RWPE2 (cell line): Measurements from ENCODE around the gene CTTNBP2NL.

Experiments
- ATAC-seq: fragments of 200-7000 bp; cut with Tn5 transposase; 3 replicates; pipeline ENCODE4 v1.9.1; 2021; ENCODE audit warnings: low read depth
- DNase-seq: peaks from one replicate; pipeline ENCODE4 v3.0.0-alpha.2; 2020; ENCODE audit warnings: low spot score
- H3K27ac ChIP-seq: fragments of 450-650 bp; 2 replicates; pipeline ENCODE4 v1.5.1; 2017; ENCODE audit warnings: mild to moderate bottlenecking; ENCODE audit not compliant: poor library complexity, severe bottlenecking
- H3K27me3 ChIP-seq: fragments of 250-450 bp; sonication (Bioruptor Pico); 2 replicates; pipeline ENCODE4 v1.5.1; 2021; ENCODE audit warnings: mild to moderate bottlenecking, moderate library complexity; ENCODE audit not compliant: insufficient read depth, poor library complexity, severe bottlenecking
- H3K36me3 ChIP-seq: fragments of 250-450 bp; sonication (Bioruptor Pico); 2 replicates; pipeline ENCODE4 v1.5.1; 2020; ENCODE audit warnings: low read depth, mild to moderate bottlenecking, moderate library complexity
- H3K4me1 ChIP-seq: fragments of 250-450 bp; sonication (Bioruptor Pico); 2 replicates; pipeline ENCODE4 v1.5.1; 2021; ENCODE audit warnings: mild to moderate bottlenecking, moderate library complexity; ENCODE audit not compliant: insufficient read depth, poor library complexity, severe bottlenecking
- H3K4me3 ChIP-seq: fragments of 250-450 bp; sonication (Bioruptor Pico); 2 replicates; pipeline ENCODE4 v1.5.1; 2021; ENCODE audit warnings: mild to moderate bottlenecking, moderate library complexity; ENCODE audit not compliant: severe bottlenecking
- H3K9me3 ChIP-seq: fragments of 250-450 bp; sonication (Bioruptor Pico); 2 replicates; pipeline ENCODE4 v1.5.1; 2021; ENCODE audit warnings: mild to moderate bottlenecking, moderate library complexity; ENCODE audit not compliant: severe bottlenecking
- TF ChIP-seq, protein P1 (sequence below): fragments of 450-650 bp; IDR thresholded peaks from one replicate; pipeline ENCODE4 v1.5.1; 2017; ENCODE audit warnings: mild to moderate bottlenecking, moderate library complexity; ENCODE audit not compliant: poor library complexity, severe bottlenecking

Gene CTTNBP2NL, protein sequence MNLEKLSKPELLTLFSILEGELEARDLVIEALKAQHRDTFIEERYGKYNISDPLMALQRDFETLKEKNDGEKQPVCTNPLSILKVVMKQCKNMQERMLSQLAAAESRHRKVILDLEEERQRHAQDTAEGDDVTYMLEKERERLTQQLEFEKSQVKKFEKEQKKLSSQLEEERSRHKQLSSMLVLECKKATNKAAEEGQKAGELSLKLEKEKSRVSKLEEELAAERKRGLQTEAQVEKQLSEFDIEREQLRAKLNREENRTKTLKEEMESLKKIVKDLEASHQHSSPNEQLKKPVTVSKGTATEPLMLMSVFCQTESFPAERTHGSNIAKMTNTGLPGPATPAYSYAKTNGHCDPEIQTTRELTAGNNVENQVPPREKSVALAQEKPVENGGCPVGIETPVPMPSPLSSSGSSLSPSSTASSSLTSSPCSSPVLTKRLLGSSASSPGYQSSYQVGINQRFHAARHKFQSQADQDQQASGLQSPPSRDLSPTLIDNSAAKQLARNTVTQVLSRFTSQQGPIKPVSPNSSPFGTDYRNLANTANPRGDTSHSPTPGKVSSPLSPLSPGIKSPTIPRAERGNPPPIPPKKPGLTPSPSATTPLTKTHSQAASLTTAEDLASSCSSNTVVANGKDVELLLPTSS

DNA sequence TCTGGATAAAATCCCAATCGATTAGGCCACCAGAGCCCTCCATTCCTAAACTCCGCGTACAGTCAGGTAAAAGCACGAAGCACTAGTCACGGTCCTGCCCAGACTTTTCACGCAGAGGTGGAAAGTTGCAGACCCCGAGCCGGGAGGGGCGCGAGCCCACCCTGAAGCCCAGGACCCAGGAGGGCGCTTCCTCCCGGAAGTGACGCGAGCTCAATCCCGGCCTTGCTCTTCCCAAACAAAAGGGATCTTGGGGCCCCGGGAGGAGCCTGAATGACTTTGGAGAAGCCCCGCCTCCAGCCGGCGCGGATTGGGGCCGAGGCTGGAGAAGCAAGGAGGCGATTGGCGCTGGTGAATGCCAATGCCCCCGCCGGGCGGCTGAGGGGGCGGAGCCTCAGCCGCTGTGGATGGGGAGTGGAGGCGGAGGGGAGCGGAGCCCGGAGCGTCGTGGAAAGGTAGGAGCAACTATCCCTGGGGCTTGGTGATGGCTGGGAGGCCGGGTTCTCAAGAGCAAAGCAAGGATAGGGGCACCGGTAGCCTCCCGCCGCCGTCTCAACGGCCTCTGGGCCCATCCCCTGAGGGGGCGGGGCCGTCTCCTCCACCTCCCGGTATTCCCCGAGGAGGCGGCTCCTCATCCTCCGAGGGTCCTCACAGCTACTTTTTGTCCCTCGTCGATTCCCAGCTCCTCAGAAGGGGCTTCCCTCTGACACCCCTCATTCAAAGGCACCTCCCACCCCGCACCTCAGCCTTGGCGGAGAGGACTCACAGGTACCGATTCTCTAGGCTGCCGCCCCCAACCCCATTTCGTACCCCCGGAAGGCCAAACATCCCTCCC is at the start of gene CTTNBP2NL:
Gene CTTNBP2NL, plus strand, starts transcription at position 394 of the 832 bp plus-strand sequence. CDS start 19,952 bp downstream, outside the sequence.
- H3K4me1 ChIP-seq, result peaks cover 42% of the 10 kb centered on the region
- no peaks in the 10 kb centered on the region for H3K9me3 ChIP-seq
- peak within 1 kb of the TSS; percentile 50 for H3K4me3 ChIP-seq
- DNase-seq, result peak; percentile 93
- TF ChIP-seq, protein P1, sequence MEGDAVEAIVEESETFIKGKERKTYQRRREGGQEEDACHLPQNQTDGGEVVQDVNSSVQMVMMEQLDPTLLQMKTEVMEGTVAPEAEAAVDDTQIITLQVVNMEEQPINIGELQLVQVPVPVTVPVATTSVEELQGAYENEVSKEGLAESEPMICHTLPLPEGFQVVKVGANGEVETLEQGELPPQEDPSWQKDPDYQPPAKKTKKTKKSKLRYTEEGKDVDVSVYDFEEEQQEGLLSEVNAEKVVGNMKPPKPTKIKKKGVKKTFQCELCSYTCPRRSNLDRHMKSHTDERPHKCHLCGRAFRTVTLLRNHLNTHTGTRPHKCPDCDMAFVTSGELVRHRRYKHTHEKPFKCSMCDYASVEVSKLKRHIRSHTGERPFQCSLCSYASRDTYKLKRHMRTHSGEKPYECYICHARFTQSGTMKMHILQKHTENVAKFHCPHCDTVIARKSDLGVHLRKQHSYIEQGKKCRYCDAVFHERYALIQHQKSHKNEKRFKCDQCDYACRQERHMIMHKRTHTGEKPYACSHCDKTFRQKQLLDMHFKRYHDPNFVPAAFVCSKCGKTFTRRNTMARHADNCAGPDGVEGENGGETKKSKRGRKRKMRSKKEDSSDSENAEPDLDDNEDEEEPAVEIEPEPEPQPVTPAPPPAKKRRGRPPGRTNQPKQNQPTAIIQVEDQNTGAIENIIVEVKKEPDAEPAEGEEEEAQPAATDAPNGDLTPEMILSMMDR, result no peak
- H3K36me3 ChIP-seq, result no peaks in the 10 kb centered on the region
- peak within 1 kb of the TSS; percentile 98 for H3K27ac ChIP-seq
- peak; percentile 85 for ATAC-seq
- no peaks in the 10 kb centered on the region for H3K27me3 ChIP-seq

DNA sequence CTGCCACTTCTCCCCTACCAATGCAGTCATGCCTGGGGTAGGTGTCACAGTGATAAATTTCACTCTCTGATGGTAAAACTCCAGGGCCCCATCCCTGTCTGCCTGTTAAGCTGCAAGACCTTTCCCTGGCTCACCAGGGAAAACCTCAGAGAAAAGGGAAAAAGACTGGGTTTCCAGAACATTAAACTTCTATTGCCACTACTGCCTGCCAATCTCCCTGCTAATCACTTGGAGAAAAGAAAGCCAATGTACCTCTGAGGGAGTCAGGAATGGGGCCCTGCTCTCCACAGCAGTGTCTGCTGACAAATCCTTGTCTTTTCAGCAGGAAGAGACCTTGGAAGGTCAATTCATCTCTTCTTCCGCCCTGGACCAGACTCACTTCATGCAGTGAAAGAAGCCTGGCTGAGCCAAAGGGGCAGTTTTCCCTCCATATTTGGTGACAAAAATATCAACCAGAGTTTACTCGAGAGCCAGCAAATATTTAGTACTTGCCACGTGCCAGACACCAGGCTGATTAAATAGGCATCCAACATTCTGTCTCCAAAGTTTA is 49.1 kb upstream of the CTTNBP2NL start:
- Histone ChIP-seq H3K9me3 (peaks cover 2% of the 10 kb centered on the region), H3K27ac (no peak overlapping the region), H3K36me3 (no peaks in the 10 kb centered on the region), H3K4me1 (no peaks in the 10 kb centered on the region), H3K27me3 (no peaks in the 10 kb centered on the region), H3K4me3 (no peak overlapping the region)
- DNase-seq (no peak), ATAC-seq (no peak)
- TF ChIP-seq, protein P1, result no peak

DNA sequence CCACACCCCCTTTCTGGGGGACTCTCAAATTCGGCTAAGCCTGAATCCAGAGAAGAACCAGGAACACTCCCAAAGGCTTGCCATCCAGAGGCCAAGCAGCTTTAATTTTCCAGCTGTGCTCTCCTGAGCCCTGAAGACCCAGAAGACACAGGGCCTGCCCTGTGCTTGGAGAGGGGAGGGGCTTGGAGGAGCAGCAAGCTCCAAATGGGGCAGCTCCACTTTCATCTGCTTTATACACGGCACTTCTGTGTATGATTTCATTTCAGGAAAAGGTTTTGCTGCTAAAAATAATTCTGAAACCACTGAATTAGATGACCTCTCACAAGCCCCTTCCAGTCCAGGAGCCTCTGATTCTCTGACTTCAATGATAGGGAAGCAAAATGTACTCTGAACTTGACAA is 39.2 kb upstream of the CTTNBP2NL start:
- no peak overlapping the region for H3K27ac ChIP-seq
- no peaks in the 10 kb centered on the region for H3K27me3 ChIP-seq

DNA sequence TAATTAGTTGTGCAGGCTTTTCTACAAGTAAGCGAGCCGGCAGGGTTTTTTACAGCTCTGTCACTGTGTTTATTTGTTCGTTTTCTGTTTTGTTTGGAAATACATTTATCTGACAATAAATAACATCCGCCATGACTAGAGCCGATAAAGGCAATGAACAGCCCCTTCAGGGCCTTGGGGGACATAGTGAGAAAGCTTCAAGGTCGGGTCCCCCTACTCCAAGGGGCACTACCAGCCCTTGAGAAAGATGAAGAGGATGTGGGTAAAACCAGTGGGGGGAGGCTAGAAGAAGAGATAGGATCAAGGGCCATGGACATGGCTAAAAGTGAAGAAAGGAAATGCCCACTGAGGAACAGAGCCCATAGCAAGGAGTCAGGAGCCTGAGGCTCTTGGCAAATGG is 38.5 kb upstream of the CTTNBP2NL start:
- no peak overlapping the region for H3K4me3 ChIP-seq
- no peaks in the 10 kb centered on the region for H3K27me3 ChIP-seq
- no peak overlapping the region for H3K27ac ChIP-seq
- TF ChIP-seq, protein P1, result no peak
- DNase-seq (no peak), ATAC-seq (no peak)
- no peaks in the 10 kb centered on the region for H3K9me3 ChIP-seq
- H3K4me1 ChIP-seq, result no peaks in the 10 kb centered on the region
- no peaks in the 10 kb centered on the region for H3K36me3 ChIP-seq

More for the DNA sequence above, 39.2 kb upstream of the CTTNBP2NL start:
- ATAC-seq (no peak), DNase-seq (no peak)
- TF ChIP-seq, protein P1, result no peak
- Histone ChIP-seq H3K4me1 (no peaks in the 10 kb centered on the region), H3K9me3 (no peaks in the 10 kb centered on the region), H3K4me3 (no peak overlapping the region), H3K36me3 (no peaks in the 10 kb centered on the region)
